K562 (cell line): ENCODE data around the gene TMEM39A. TPM values are rescaled to one million over a fixed set of nuclear protein-coding genes. Genes with fewer than 3 reads are reported as not detected.
A peak's percentile ranks its signal among the peaks of the same experiment; 100 is the strongest.

Experiments
- ATAC-seq: fragments of 200-7000 bp; cut with Tn5 transposase; 3 replicates; pipeline ENCODE4 v1.9.1; 2020; ENCODE audit warnings: moderate library complexity
- BruUV-seq: library from RNA; stranded (reverse); fragments of 400-500 nt; replicated peaks from 2 replicates; lab custom pipeline; 2021; lab: Mats Ljungman, UMichigan
- CTCF ChIA-PET: fragments of 300-600 bp; formaldehyde crosslinking; extraction: SDS; loops from one replicate; lab custom pipeline; 2021; ENCODE audit warnings: low intra/inter-chr PET ratio; lab: Yijun Ruan, JAX
- POLR2A ChIA-PET: fragments of 300-600, 350-650 bp; sonication (Branson Sonifier 250); formaldehyde crosslinking; extraction: SDS; loops from one replicate; lab custom pipeline; 2021; ENCODE audit warnings: antibody characterized with exemption, inconsistent platforms; lab: Yijun Ruan, JAX
- DNase-seq, 4 experiments: peaks; one replicate each; pipeline versions ENCODE4 v3.0.0 to v3.0.0-alpha.2; 2011 to 2018; ENCODE audit warnings: low spot score in 3 of 4, mixed read lengths in 3 of 4; ENCODE audit errors: extremely low read depth in 1 of 4
- FAIRE-seq: peaks from 2 replicates; lab custom pipeline; 2011; peaks lifted over from hg19 to GRCh38; lab: Jason Lieb, UNC
- H2AFZ ChIP-seq: 2 replicates; pipeline ENCODE4 v1.6.0; 2011; ENCODE audit warnings: low read depth, low read length, control low read depth, inconsistent platforms
- H3K27ac ChIP-seq: fragments of 200-600 bp; 3 replicates; pipeline ENCODE4 v1.8.0; 2011; ENCODE audit warnings: low read depth, mild to moderate bottlenecking, control low read depth, inconsistent platforms, low read length, moderate library complexity, mixed read lengths; ENCODE audit errors: extremely low read depth
- H3K27me3 ChIP-seq, 2 experiments: fragments of 300-600 bp in 1 of 2; 2 replicates in 1 of 2; 3 replicates in 1 of 2; pipeline versions ENCODE4 v1.6.0 to v1.8.0; 2011; ENCODE audit warnings: inconsistent platforms in 2 of 2, low read length in 2 of 2, mild to moderate bottlenecking in 1 of 2, mixed read lengths in 1 of 2, moderate library complexity in 1 of 2; ENCODE audit not compliant: control insufficient read depth in 2 of 2, insufficient read depth in 2 of 2
- H3K36me3 ChIP-seq: fragments of 300-600 bp; 3 replicates; pipeline ENCODE4 v1.8.0; 2011; ENCODE audit warnings: mild to moderate bottlenecking, low read length, inconsistent platforms; ENCODE audit not compliant: control insufficient read depth, insufficient read depth
- H3K4me1 ChIP-seq, 2 experiments: fragments of 200-600 bp in 1 of 2; replicated peaks in 1 of 2; 2 replicates in 1 of 2; 3 replicates in 1 of 2; pipeline versions ENCODE4 v1.5.1 to v1.8.0; 2011; ENCODE audit warnings: inconsistent platforms in 2 of 2, low read length in 2 of 2, mild to moderate bottlenecking in 1 of 2, mixed read lengths in 1 of 2, moderate library complexity in 1 of 2; ENCODE audit not compliant: control insufficient read depth in 2 of 2, insufficient read depth in 2 of 2
- H3K4me2 ChIP-seq: 2 replicates; pipeline ENCODE4 v1.6.1; 2011; ENCODE audit warnings: low read length, control low read depth, inconsistent platforms, mixed read lengths; ENCODE audit not compliant: insufficient read depth
- H3K4me3 ChIP-seq: fragments of 200-600 bp; sonication (generic), shearing (Covaris generic); 2 replicates; pipeline ENCODE4 v1.5.1; 2016; ENCODE audit warnings: control low read depth, inconsistent platforms
- H3K79me2 ChIP-seq: fragments of 200-600 bp; 3 replicates; pipeline ENCODE4 v1.8.0; 2011; ENCODE audit warnings: low read length, inconsistent platforms; ENCODE audit not compliant: control insufficient read depth, insufficient read depth
- H3K9ac ChIP-seq, 2 experiments: 2 replicates each; pipeline versions ENCODE4 v1.6.0 to v1.6.1; 2011; ENCODE audit warnings: low read depth in 2 of 2, low read length in 2 of 2, control low read depth in 1 of 2, inconsistent platforms in 1 of 2, mild to moderate bottlenecking in 1 of 2, mixed read lengths in 1 of 2; ENCODE audit not compliant: insufficient read depth in 1 of 2
- H3K9me1 ChIP-seq: one replicate; pipeline ENCODE4 v1.6.0; 2011; ENCODE audit warnings: inconsistent platforms, mild to moderate bottlenecking, low read length, moderate library complexity; ENCODE audit not compliant: control insufficient read depth, insufficient read depth
- H3K9me3 ChIP-seq: replicated peaks from 2 replicates; pipeline ENCODE4 v1.5.1; 2011; ENCODE audit warnings: low read depth, low read length, inconsistent platforms; ENCODE audit not compliant: control insufficient read depth, insufficient read depth
- H4K20me1 ChIP-seq: replicated peaks from 2 replicates; pipeline ENCODE4 v1.6.1; 2011; ENCODE audit warnings: low read length, inconsistent platforms, mixed read lengths; ENCODE audit not compliant: control insufficient read depth, insufficient read depth
- AFF4 ChIP-seq: sonication (generic); formaldehyde crosslinking; IDR thresholded peaks from 2 replicates; pipeline ENCODE4 v1.8.0; 2023; ENCODE audit warnings: mild to moderate bottlenecking, missing genetic modification reagents
- CTCF ChIP-seq, 3 experiments: IDR thresholded peaks in 2 of 3; conservative IDR thresholded peaks in 1 of 3; 2 replicates each; pipeline ENCODE4 v1.5.1; 2011 to 2012; ENCODE audit warnings: low read length in 3 of 3, mild to moderate bottlenecking in 3 of 3, control low read depth in 2 of 3, improper control_type of control experiment in 1 of 3, inconsistent platforms in 1 of 3, low read depth in 1 of 3, mixed read lengths in 1 of 3, moderate library complexity in 1 of 3; ENCODE audit not compliant: insufficient read depth in 2 of 3
- ELK1 ChIP-seq: sonication (generic); formaldehyde crosslinking; IDR thresholded peaks from 2 replicates; pipeline ENCODE4 v1.8.1; 2022; ENCODE audit warnings: missing genetic modification reagents
- KDM2B ChIP-seq: fragments of 250-450 bp; sonication (Bioruptor Pico); IDR thresholded peaks from 2 replicates; pipeline ENCODE4 v1.8.0; 2021; ENCODE audit warnings: mild to moderate bottlenecking, moderate library complexity
- MECOM ChIP-seq: fragments of 250-450 bp; sonication (Bioruptor Pico); IDR thresholded peaks from 2 replicates; pipeline ENCODE4 v1.8.0; 2022; ENCODE audit warnings: inconsistent platforms
- NFIC ChIP-seq: fragments of 450-650 bp; IDR thresholded peaks from 2 replicates; pipeline ENCODE4 v1.6.1; 2017; ENCODE audit warnings: mild to moderate bottlenecking, inconsistent platforms
- NR1H2 ChIP-seq: sonication (generic); formaldehyde crosslinking; IDR thresholded peaks from 2 replicates; pipeline ENCODE4 v1.4.0; 2020; ENCODE audit warnings: mild to moderate bottlenecking, missing genetic modification reagents
- RAD21 ChIP-seq, 2 experiments: fragments of 250-450 bp in 1 of 2; fragments of 450-650 bp in 1 of 2; sonication (Bioruptor Pico) in 1 of 2; formaldehyde crosslinking in 1 of 2; IDR thresholded peaks in 1 of 2; conservative IDR thresholded peaks in 1 of 2; 2 replicates each; pipeline versions ENCODE4 v1.4.0 to v1.8.0; 2020 to 2022; ENCODE audit warnings: mild to moderate bottlenecking in 2 of 2, moderate library complexity in 1 of 2
- RHOXF2B ChIP-seq: fragments of 250-450 bp; sonication (Bioruptor Pico); conservative IDR thresholded peaks from 2 replicates; pipeline ENCODE4 v1.5.1; 2021
- TCF7 ChIP-seq: sonication (generic); IDR thresholded peaks from 2 replicates; pipeline ENCODE4 v1.6.1; 2016; ENCODE audit warnings: antibody characterized with exemption, borderline replicate concordance
- ZNF311 ChIP-seq: fragments of 250-450 bp; sonication (Bioruptor Pico); IDR thresholded peaks from 2 replicates; pipeline ENCODE4 v1.4.0; 2020; ENCODE audit warnings: mild to moderate bottlenecking, moderate library complexity
- WGBS: fragments of 100-300 bp; shearing (Covaris generic); methylation state at CpG from one replicate; pipeline ENCODE4 v1.1.6; 2016; ENCODE audit warnings: low coverage, mixed read lengths; ENCODE audit not compliant: insufficient coverage; ENCODE audit errors: missing lambda C conversion rate; 5-methylcytosine and 5-hydroxymethylcytosine counted together
- in situ Hi-C: fragments of 300-500 bp; cut with MboI; formaldehyde crosslinking; loops from 4 replicates; pipeline ENCODE4 v1.15.0; 2018; ENCODE audit warnings: inconsistent platforms, mixed read lengths
- intact Hi-C: fragments of 100-400 bp; cut with micrococcal nuclease; formaldehyde crosslinking; loops from 2 replicates; pipeline ENCODE4 v1.14.2; 2022
- polyA plus RNA-seq, 8 experiments: library from polyadenylated mRNA; depleted of rRNA in 4 of 8; stranded (reverse) in 5 of 8; unstranded in 3 of 8; fragments of >200 nt; fragmentation: Nextera tagmentation in 2 of 8; fragmentation: Illumina TruSeq in 1 of 8; extraction: Ambion mirVana in 2 of 8; extraction: Trizol in 1 of 8; gene quantifications; 2 replicates each; pipeline versions ENCODE4 v1.2.1 to v1.2.3, GENCODE V29; 2011 to 2014; ENCODE audit warnings: inconsistent platforms in 1 of 8, missing spikeins in 1 of 8
- total RNA-seq, 7 experiments: library from RNA; depleted of rRNA in 6 of 7; stranded (reverse); fragments of >200 nt in 6 of 7; fragmentation: Illumina TruSeq in 2 of 7; extraction: Trizol in 2 of 7; gene quantifications; 2 replicates each; pipeline versions ENCODE4 v1.2.1 to v1.2.3, GENCODE V29; 2011 to 2021; ENCODE audit warnings: low replicate concordance in 1 of 7

The TMEM39A gene
- total and polyA plus RNA-seq, 9 of the 15 experiments (the other 6 are each of a cell fraction or from before 2014, with no cell fraction given) = 12.0 to 41.5 (median 15.4) TPM

GRCh38 chr3:119380697-119381096, 82.7 kb downstream of the TMEM39A start:
- ChIA-PET CTCF (no interaction called here), POLR2A (no interaction called here)
- Histone ChIP-seq H3K36me3 (no peaks in the 10 kb centered on the region), H3K79me2 (no peaks in the 10 kb centered on the region), H4K20me1 (no peaks in the 10 kb centered on the region), H3K9me3 (no peaks in the 10 kb centered on the region), H3K9me1 (no peaks in the 10 kb centered on the region), H3K4me3 (no peak overlapping the region), H3K27ac (no peak overlapping the region), H2AFZ (no peak overlapping the region), H3K4me2 (no peak overlapping the region), H3K4me1 (no peaks in the 10 kb centered on the region), H3K27me3 (peaks cover 0 to 9% of the 10 kb centered on the region in 2 experiments; a peak in 2 of 5 replicates), H3K9ac (no peak overlapping the region)
- in situ Hi-C loops = no loop called here
- no TSS peak for BruUV-seq
- FAIRE-seq (peak; percentile 19), DNase-seq (peak in 1 of 4 experiments; percentile 29), ATAC-seq (peak; percentile 69)
- intact Hi-C loops = loop anchor here (5.0 kb wide), 2 partner anchors 103 to 302 kb away; no protein-coding TSS in a partner anchor
- WGBS = 0% methylated on average over 3 of the region's 3 CpGs
- TF ChIP-seq KDM2B (CRISPR knock-in tag) = no peak
- TF ChIP-seq CTCF (IDR thresholded peaks at IDR 0.05 in 2 of 3, conservative IDR thresholded peaks at IDR 0.05 in 1 of 3; ENCODE audit: insufficient read depth in 2 of 3, low read depth in 1 of 3, low read length in 3 of 3) = peak; percentile 9 to 27 (median 18); a peak in 2 of 6 replicates
- TF ChIP-seq AFF4 (CRISPR knock-in tag) = no peak
- TF ChIP-seq NR1H2 (CRISPR knock-in tag) = no peak
- no peak for TF ChIP-seq TCF7
- no peak for TF ChIP-seq MECOM (CRISPR knock-in tag)
- TF ChIP-seq NFIC = peak; percentile 90
- TF ChIP-seq ZNF311 (CRISPR knock-in tag) = no peak
- no peak for TF ChIP-seq ELK1 (CRISPR knock-in tag)
- no peak for TF ChIP-seq RHOXF2B (CRISPR knock-in tag)
- TF ChIP-seq RAD21 (CRISPR knock-in tag; conservative IDR thresholded peaks at IDR 0.05 in 1 of 2, IDR thresholded peaks at IDR 0.05 in 1 of 2) = peak in 1 of 2 experiments; percentile 39; a peak in 2 of 4 replicates
